HepG2 (cell line): ENCODE measurements around the gene CHAF1A. TPM values are rescaled to one million over a fixed set of nuclear protein-coding genes. Genes with fewer than 3 reads are reported as not detected.

Experiments
- ATAC-seq: fragments of 200-7000 bp; cut with Tn5 transposase; 3 replicates; pipeline ENCODE4 v1.9.1; 2020; ENCODE audit warnings: mild to moderate bottlenecking, moderate library complexity
- BruUV-seq: library from RNA; stranded (reverse); fragments of 400-500 nt; replicated peaks from 2 replicates; lab custom pipeline; 2021; lab: Mats Ljungman, UMichigan
- CTCF ChIA-PET: fragments of 300-600 bp; formaldehyde crosslinking; extraction: SDS; loops from one replicate; lab custom pipeline; 2021; ENCODE audit warnings: low total read pairs, inconsistent platforms, low intra/inter-chr PET ratio; lab: Yijun Ruan, JAX
- POLR2A ChIA-PET: fragments of 350-600 bp; sonication (Branson Sonifier 250); formaldehyde crosslinking; loops from one replicate; lab custom pipeline; 2020; ENCODE audit warnings: antibody characterized with exemption, inconsistent platforms; lab: Yijun Ruan, JAX
- DNase-seq: peaks from one replicate; pipeline ENCODE4 v3.0.0-alpha.2; 2015; ENCODE audit warnings: low spot score
- FAIRE-seq: peaks from 3 replicates; lab custom pipeline; 2011; peaks lifted over from hg19 to GRCh38; lab: Jason Lieb, UNC
- H2AFZ ChIP-seq: one replicate; pipeline ENCODE4 v1.6.1; 2011; ENCODE audit warnings: low read length, inconsistent platforms
- H3K27ac ChIP-seq: fragments of 300-600 bp; 3 replicates; pipeline ENCODE4 v1.8.0; 2011; ENCODE audit warnings: mixed run types, mild to moderate bottlenecking, mixed read lengths, low read length, inconsistent platforms; ENCODE audit not compliant: insufficient read depth; ENCODE audit errors: extremely low read length
- H3K27me3 ChIP-seq, 2 experiments: fragments of 200-600 bp in 1 of 2; 2 replicates in 1 of 2; 3 replicates in 1 of 2; pipeline versions ENCODE4 v1.6.0 to v1.8.0; 2011; ENCODE audit warnings: low read length in 2 of 2, mild to moderate bottlenecking in 2 of 2, moderate library complexity in 2 of 2, inconsistent platforms in 1 of 2; ENCODE audit not compliant: insufficient read depth in 2 of 2, control insufficient read depth in 1 of 2
- H3K36me3 ChIP-seq, 2 experiments: fragments of 200-600 bp in 1 of 2; replicated peaks in 1 of 2; 2 replicates in 1 of 2; 3 replicates in 1 of 2; pipeline versions ENCODE4 v1.5.1 to v1.8.0; 2011; ENCODE audit warnings: low read length in 2 of 2, inconsistent platforms in 1 of 2; ENCODE audit not compliant: insufficient read depth in 2 of 2, control insufficient read depth in 1 of 2
- H3K4me1 ChIP-seq: 2 replicates; pipeline ENCODE4 v1.5.1; 2012; ENCODE audit warnings: low read length, inconsistent platforms; ENCODE audit not compliant: insufficient read depth
- H3K4me2 ChIP-seq: 2 replicates; pipeline ENCODE4 v1.6.0; 2011; ENCODE audit warnings: low read depth, low read length, inconsistent platforms
- H3K4me3 ChIP-seq, 3 experiments: fragments of 200-600 bp in 1 of 3; sonication (generic), shearing (Covaris generic) in 1 of 3; replicated peaks in 1 of 3; 2 replicates each; pipeline ENCODE4 v1.5.1; 2011 to 2016; ENCODE audit warnings: low read length in 3 of 3, inconsistent platforms in 2 of 3, low read depth in 2 of 3, mild to moderate bottlenecking in 2 of 3, control low read depth in 1 of 3, mixed read lengths in 1 of 3; ENCODE audit not compliant: insufficient read depth in 1 of 3
- H3K79me2 ChIP-seq: one replicate; pipeline ENCODE4 v1.6.1; 2011; ENCODE audit warnings: low read length, inconsistent platforms; ENCODE audit not compliant: insufficient read depth
- H3K9ac ChIP-seq: 2 replicates; pipeline ENCODE4 v1.6.0; 2011; ENCODE audit warnings: mild to moderate bottlenecking, low read depth, low read length, inconsistent platforms; ENCODE audit not compliant: insufficient read depth
- H3K9me3 ChIP-seq: 2 replicates; pipeline ENCODE4 v1.5.1; 2012; ENCODE audit warnings: mild to moderate bottlenecking, low read length
- H4K20me1 ChIP-seq: 2 replicates; pipeline ENCODE4 v1.6.0; 2011; ENCODE audit warnings: inconsistent platforms, mild to moderate bottlenecking, low read length, moderate library complexity; ENCODE audit not compliant: insufficient read depth
- BCL6 ChIP-seq: IDR thresholded peaks from 2 replicates; pipeline ENCODE4 v1.6.1; 2016; ENCODE audit warnings: missing genetic modification reagents, missing compliant biosample characterization
- BRF2 ChIP-seq: sonication (generic); formaldehyde crosslinking; IDR thresholded peaks from 2 replicates; pipeline ENCODE4 v1.8.1; 2022; ENCODE audit warnings: mild to moderate bottlenecking, missing genetic modification reagents
- GTF2F1 ChIP-seq: fragments of 150-350 bp; IDR thresholded peaks from 2 replicates; pipeline ENCODE4 v1.6.1; 2014; ENCODE audit warnings: low read length
- HNRNPK ChIP-seq: fragments of 200-400 bp; formaldehyde crosslinking; IDR thresholded peaks from 2 replicates; pipeline ENCODE4 v1.6.1; 2018; ENCODE audit warnings: low read length, low read depth, moderate library complexity, mild to moderate bottlenecking; ENCODE audit not compliant: poor library complexity, severe bottlenecking
- ISL2 ChIP-seq: sonication (generic); formaldehyde crosslinking; IDR thresholded peaks from 2 replicates; pipeline ENCODE4 v1.5.0; 2020; ENCODE audit warnings: missing genetic modification reagents
- NONO ChIP-seq, 2 experiments: fragments of 450-650 bp in 1 of 2; sonication (generic) in 1 of 2; formaldehyde crosslinking in 1 of 2; IDR thresholded peaks in 1 of 2; conservative IDR thresholded peaks in 1 of 2; 2 replicates each; pipeline versions ENCODE4 v1.6.1 to v1.8.0; 2017 to 2022; ENCODE audit warnings: mild to moderate bottlenecking in 1 of 2, missing genetic modification reagents in 1 of 2, moderate library complexity in 1 of 2
- RCOR2 ChIP-seq: IDR thresholded peaks from 2 replicates; pipeline ENCODE4 v1.6.1; 2016; ENCODE audit warnings: missing biosample characterization, missing genetic modification reagents
- RFX5 ChIP-seq: IDR thresholded peaks from 2 replicates; pipeline ENCODE4 v1.6.1; 2011; ENCODE audit warnings: low read depth, low read length, improper control_type of control experiment
- SMAD9 ChIP-seq: sonication (generic); formaldehyde crosslinking; IDR thresholded peaks from 2 replicates; pipeline ENCODE4 v1.5.1; 2020; ENCODE audit warnings: mild to moderate bottlenecking, missing genetic modification reagents
- SMYD3 ChIP-seq: sonication (generic); formaldehyde crosslinking; IDR thresholded peaks from 2 replicates; pipeline ENCODE4 v1.8.1; 2023; ENCODE audit warnings: mild to moderate bottlenecking, missing genetic modification reagents
- TGIF2 ChIP-seq: IDR thresholded peaks from 2 replicates; pipeline ENCODE4 v1.6.1; 2016; ENCODE audit warnings: control low read depth, missing compliant biosample characterization
- THRA ChIP-seq: sonication (generic); formaldehyde crosslinking; IDR thresholded peaks from 2 replicates; pipeline ENCODE4 v1.4.0; 2020; ENCODE audit warnings: missing genetic modification reagents, borderline replicate concordance
- ZNF382 ChIP-seq: sonication (generic); formaldehyde crosslinking; IDR thresholded peaks from 2 replicates; pipeline ENCODE4 v1.5.0; 2020; ENCODE audit warnings: missing genetic modification reagents, mild to moderate bottlenecking, borderline replicate concordance
- ZNF44 ChIP-seq: sonication (generic); formaldehyde crosslinking; IDR thresholded peaks from 2 replicates; pipeline ENCODE4 v1.5.1; 2020; ENCODE audit warnings: mild to moderate bottlenecking, missing genetic modification reagents
- ZNF441 ChIP-seq: sonication (generic); formaldehyde crosslinking; IDR thresholded peaks from 2 replicates; pipeline ENCODE4 v1.7.0; 2021; ENCODE audit warnings: missing genetic modification reagents, borderline replicate concordance
- ZNF569 ChIP-seq: sonication (generic); formaldehyde crosslinking; IDR thresholded peaks from 2 replicates; pipeline ENCODE4 v1.5.0; 2020; ENCODE audit warnings: mild to moderate bottlenecking, missing genetic modification reagents, moderate library complexity, borderline replicate concordance
- WGBS: methylation state at CpG from one replicate; pipeline ENCODE4 v1.1.6; 2017; ENCODE audit warnings: low lambda C conversion rate; 5-methylcytosine and 5-hydroxymethylcytosine counted together
- in situ Hi-C: cut with HindIII; loops from 2 replicates; pipeline ENCODE4 v1.10.0; 2017; ENCODE audit warnings: low pct_unique_long_range_greater_than_20kb; ENCODE audit not compliant: extremely low pct_ligation_motif_present
- intact Hi-C: fragments of 100-400 bp; cut with micrococcal nuclease; formaldehyde crosslinking; loops from one replicate; pipeline ENCODE4 v1.10.0; 2022; ENCODE audit not compliant: unreplicated experiment
- polyA plus RNA-seq, 8 experiments: library from polyadenylated mRNA; depleted of rRNA in 3 of 8; stranded (reverse) in 7 of 8; unstranded in 1 of 8; fragments of >200 nt; fragmentation: Illumina TruSeq in 4 of 8; extraction: Trizol in 4 of 8; gene quantifications; 2 replicates each; pipeline versions ENCODE4 v1.2.1 to v1.2.3, GENCODE V29; 2011 to 2016; ENCODE audit warnings: low read depth in 4 of 8, missing spikeins in 1 of 8, mixed read lengths in 1 of 8; ENCODE audit not compliant: insufficient read depth in 1 of 8
- total RNA-seq, 5 experiments: library from RNA; depleted of rRNA; stranded (reverse); fragments of >200 nt; fragmentation: Illumina TruSeq; extraction: Trizol; gene quantifications; 2 replicates each; pipeline ENCODE4 v1.2.3, GENCODE V29; 2016; ENCODE audit warnings: low read depth in 1 of 5
- TF ChIP-seq, protein P1 (sequence below): sonication (generic); formaldehyde crosslinking; IDR thresholded peaks from 2 replicates; pipeline ENCODE4 v1.8.1; 2023; ENCODE audit warnings: mild to moderate bottlenecking, moderate library complexity, missing genetic modification reagents
- TF ChIP-seq, protein P2 (sequence below): sonication (generic); formaldehyde crosslinking; IDR thresholded peaks from 2 replicates; pipeline ENCODE4 v1.4.0; 2020; ENCODE audit warnings: missing genetic modification reagents
- TF ChIP-seq, protein P3 (sequence below): sonication (generic); IDR thresholded peaks from 2 replicates; pipeline ENCODE4 v1.6.1; 2016; ENCODE audit warnings: low read depth, borderline replicate concordance

The CHAF1A gene
- total and polyA plus RNA-seq, 2 of the 13 experiments (the other 11 are each of a cell fraction or from before 2014, with no cell fraction given): 11.0 to 34.8 TPM

- in situ Hi-C loops: no loop called here
- BruUV-seq: no TSS peak
- no peak overlapping the region for H3K27ac ChIP-seq
Measured at GRCh38 chr19:4434391-4434790, 32.0 kb downstream of the CHAF1A start.

More at GRCh38 chr19:4434391-4434790, 32.0 kb downstream of the CHAF1A start:
- no peak overlapping the region for H3K4me3 ChIP-seq
- no peaks in the 10 kb centered on the region for H3K79me2 ChIP-seq
- DNase-seq (no peak), FAIRE-seq (no peak)
- H3K4me2 ChIP-seq: no peak overlapping the region
- no peaks in the 10 kb centered on the region for H3K9me3 ChIP-seq
- H2AFZ ChIP-seq: no peak overlapping the region
- TF ChIP-seq SMAD9 (CRISPR knock-in tag) (no peak), RCOR2 (no peak), BRF2 (CRISPR knock-in tag) (no peak), HNRNPK (no peak), ISL2 (CRISPR knock-in tag) (no peak), NONO (IDR thresholded peaks at IDR 0.05) (no peak), NONO (CRISPR knock-in tag; conservative IDR thresholded peaks at IDR 0.05) (no peak), THRA (CRISPR knock-in tag) (no peak), RFX5 (no peak), ZNF44 (CRISPR knock-in tag) (no peak), ZNF382 (CRISPR knock-in tag) (no peak), GTF2F1 (no peak), BCL6 (CRISPR knock-in tag) (no peak), ZNF441 (CRISPR knock-in tag) (no peak), SMYD3 (no peak), ZNF569 (CRISPR knock-in tag) (no peak), TGIF2 (CRISPR knock-in tag) (no peak)
- TF ChIP-seq, protein P1, sequence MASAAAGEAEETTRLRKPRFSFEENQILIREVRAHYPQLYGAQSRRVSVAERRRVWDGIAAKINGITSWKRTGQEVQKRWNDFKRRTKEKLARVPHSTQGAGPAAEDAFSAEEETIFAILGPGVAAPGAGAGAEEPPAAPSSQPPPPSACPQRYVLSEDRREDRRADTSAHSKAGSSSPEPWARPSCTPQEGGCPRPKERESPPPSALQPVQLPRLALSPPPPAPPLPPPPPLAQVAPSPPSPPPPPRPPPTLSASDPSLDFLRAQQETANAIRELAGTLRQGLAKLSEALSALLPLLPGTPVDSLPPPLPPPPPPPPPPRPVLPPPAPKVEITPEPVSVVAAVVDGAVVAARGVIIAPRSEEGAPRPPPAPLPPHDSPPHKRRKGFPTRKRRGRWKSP (CRISPR knock-in tag): no peak
- TF ChIP-seq, protein P2, sequence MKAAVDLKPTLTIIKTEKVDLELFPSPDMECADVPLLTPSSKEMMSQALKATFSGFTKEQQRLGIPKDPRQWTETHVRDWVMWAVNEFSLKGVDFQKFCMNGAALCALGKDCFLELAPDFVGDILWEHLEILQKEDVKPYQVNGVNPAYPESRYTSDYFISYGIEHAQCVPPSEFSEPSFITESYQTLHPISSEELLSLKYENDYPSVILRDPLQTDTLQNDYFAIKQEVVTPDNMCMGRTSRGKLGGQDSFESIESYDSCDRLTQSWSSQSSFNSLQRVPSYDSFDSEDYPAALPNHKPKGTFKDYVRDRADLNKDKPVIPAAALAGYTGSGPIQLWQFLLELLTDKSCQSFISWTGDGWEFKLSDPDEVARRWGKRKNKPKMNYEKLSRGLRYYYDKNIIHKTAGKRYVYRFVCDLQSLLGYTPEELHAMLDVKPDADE (CRISPR knock-in tag): no peak
- TF ChIP-seq, protein P3, sequence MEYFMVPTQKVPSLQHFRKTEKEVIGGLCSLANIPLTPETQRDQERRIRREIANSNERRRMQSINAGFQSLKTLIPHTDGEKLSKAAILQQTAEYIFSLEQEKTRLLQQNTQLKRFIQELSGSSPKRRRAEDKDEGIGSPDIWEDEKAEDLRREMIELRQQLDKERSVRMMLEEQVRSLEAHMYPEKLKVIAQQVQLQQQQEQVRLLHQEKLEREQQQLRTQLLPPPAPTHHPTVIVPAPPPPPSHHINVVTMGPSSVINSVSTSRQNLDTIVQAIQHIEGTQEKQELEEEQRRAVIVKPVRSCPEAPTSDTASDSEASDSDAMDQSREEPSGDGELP: no peak
- TF ChIP-seq, all 625 proteins: peak for 0
- Histone ChIP-seq H3K27me3 (no peaks in the 10 kb centered on the region), H3K36me3 (peaks cover 20 to 69% of the 10 kb centered on the region in 2 experiments), H3K9ac (no peak overlapping the region), H4K20me1 (no peaks in the 10 kb centered on the region), H3K4me1 (no peaks in the 10 kb centered on the region)
- CTCF ChIA-PET: no interaction called here
- WGBS: 99% methylated on average over 9 of the region's 9 CpGs
- no peak for ATAC-seq
- intact Hi-C loops: no loop called here
- POLR2A ChIA-PET: no interaction called here
